ENCODE results near the gene SLIT3.

DNA sequence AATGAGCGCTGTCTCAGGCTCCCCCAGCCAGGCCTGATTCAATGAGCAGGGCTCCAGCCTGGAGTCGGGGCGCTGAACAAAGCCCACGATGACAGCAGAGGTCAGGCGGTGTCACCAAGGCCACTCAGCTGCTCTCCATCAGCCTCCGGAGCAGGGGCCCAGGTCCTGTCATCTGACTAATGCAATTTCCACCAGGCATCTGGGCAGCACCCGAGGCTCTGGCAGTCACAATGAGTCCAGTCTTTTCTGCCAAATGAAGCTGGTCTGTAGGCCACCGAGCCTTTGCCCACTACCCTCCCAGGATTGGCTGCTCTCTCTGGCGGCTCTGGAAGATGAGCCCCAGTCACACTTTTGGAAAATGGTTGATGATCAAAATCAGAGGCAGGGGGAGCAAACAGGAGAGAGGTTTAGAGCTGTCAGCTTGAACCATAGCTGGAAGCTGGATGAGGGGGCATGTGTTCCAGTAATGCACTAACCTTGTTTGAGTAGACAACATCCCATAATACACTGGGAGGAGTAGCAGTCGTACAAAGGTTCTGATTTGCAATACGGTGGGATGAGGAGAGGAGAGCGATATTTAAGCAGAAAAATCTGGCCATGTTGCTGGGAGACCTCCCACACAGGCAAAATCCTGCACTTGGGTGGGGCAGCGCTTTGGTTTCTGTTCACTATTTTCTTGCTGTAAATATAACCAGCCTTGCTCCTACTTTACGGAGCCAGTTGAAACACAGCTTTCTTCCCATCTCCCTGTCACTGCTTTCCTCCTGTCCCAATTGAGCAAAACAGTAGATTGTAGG is 415.4 kb downstream of the SLIT3 start:
- TF ChIP-seq, protein P1, sequence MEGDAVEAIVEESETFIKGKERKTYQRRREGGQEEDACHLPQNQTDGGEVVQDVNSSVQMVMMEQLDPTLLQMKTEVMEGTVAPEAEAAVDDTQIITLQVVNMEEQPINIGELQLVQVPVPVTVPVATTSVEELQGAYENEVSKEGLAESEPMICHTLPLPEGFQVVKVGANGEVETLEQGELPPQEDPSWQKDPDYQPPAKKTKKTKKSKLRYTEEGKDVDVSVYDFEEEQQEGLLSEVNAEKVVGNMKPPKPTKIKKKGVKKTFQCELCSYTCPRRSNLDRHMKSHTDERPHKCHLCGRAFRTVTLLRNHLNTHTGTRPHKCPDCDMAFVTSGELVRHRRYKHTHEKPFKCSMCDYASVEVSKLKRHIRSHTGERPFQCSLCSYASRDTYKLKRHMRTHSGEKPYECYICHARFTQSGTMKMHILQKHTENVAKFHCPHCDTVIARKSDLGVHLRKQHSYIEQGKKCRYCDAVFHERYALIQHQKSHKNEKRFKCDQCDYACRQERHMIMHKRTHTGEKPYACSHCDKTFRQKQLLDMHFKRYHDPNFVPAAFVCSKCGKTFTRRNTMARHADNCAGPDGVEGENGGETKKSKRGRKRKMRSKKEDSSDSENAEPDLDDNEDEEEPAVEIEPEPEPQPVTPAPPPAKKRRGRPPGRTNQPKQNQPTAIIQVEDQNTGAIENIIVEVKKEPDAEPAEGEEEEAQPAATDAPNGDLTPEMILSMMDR (IDR thresholded peaks at IDR 0.05; ENCODE audit: insufficient read depth, low read length, poor library complexity, severe bottlenecking): no peak
- no peak for TF ChIP-seq EZH2phosphoT487 (conservative IDR thresholded peaks at IDR 0.05; ENCODE audit: low read length)

Data from SU-DHL-6 (cell line).